ENCODE measurements around the gene HELZ. TPM values are rescaled to one million over a fixed set of nuclear protein-coding genes. Genes with fewer than 3 reads are reported as not detected.

The HELZ gene
- total RNA-seq, 1 experiment from 2014 or later: 49.8 TPM

DNA sequence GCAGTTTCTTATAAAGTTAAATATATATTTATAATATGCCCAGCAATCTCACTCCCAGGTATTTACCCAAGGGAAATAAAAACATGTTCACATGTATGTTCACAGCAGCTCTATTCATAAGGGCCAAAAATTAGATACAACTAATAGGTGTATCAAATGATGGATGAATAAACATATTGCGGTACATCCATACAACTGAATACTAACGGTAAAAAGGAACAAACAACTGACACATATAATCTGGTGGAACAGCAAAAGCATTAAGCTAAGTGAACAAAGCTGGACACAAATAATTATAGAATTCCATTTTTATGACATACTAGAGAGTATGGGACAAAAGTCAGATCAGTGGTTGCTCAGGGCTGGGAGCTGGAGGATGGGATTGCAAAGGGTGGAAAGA is 125.9 kb downstream of the HELZ start:
- H3K9ac ChIP-seq (ENCODE audit: extremely low read depth, insufficient read length, low read length): no peak overlapping the region
- no peaks in the 10 kb centered on the region for H4K20me1 ChIP-seq (ENCODE audit: control insufficient read depth, insufficient read depth, insufficient read length)
- no peak overlapping the region for H2AK5ac ChIP-seq (ENCODE audit: insufficient read length, low read length)
- H3K36me3 Mint-ChIP-seq (ENCODE audit: insufficient read depth in 1 of 3, low read depth in 3 of 3): peaks cover 21 to 47% (median 27%) of the 10 kb centered on the region in 3 experiments
- H3K79me1 ChIP-seq (ENCODE audit: insufficient read depth, low read depth, low read length, poor library complexity, severe bottlenecking): no peaks in the 10 kb centered on the region
- no peak overlapping the region for H3K4ac ChIP-seq (ENCODE audit: low read depth, low read length)
- H4K5ac ChIP-seq (ENCODE audit: insufficient read length, low read depth, low read length): no peak overlapping the region
- H3K79me2 ChIP-seq (ENCODE audit: insufficient read depth, low read length): no peaks in the 10 kb centered on the region
- H3T11ph ChIP-seq (ENCODE audit: low read length): no peak overlapping the region
- no peaks in the 10 kb centered on the region for H3K27me3 Mint-ChIP-seq (ENCODE audit: low read depth)
- H2BK15ac ChIP-seq (ENCODE audit: low read depth, low read length): no peak overlapping the region
- H4K91ac ChIP-seq (ENCODE audit: insufficient read length, low read depth, low read length): no peak overlapping the region
- no peak overlapping the region for H3K18ac ChIP-seq (ENCODE audit: insufficient read length, low read depth, low read length)
- no peaks in the 10 kb centered on the region for H3K4me1 ChIP-seq (ENCODE audit: insufficient read depth, low read length)
- WGBS (ENCODE audit: extremely low coverage, insufficient read length, low lambda C conversion rate): no CpG with 5 or more reads among the region's 2 CpGs
- H3K56ac ChIP-seq (ENCODE audit: insufficient read length, low read depth, low read length): no peak overlapping the region
- no peak overlapping the region for H4K8ac ChIP-seq (replicated peaks; ENCODE audit: insufficient read length, low read depth, low read length)
- no peak overlapping the region for H3K4me2 ChIP-seq (ENCODE audit: insufficient read depth, insufficient read length, low read length)
- no peak overlapping the region for H2BK5ac ChIP-seq (ENCODE audit: insufficient read length, low read length)
- H3K27ac Mint-ChIP-seq: no peak overlapping the region
- no peak for DNase-seq
- H3K9me3 ChIP-seq (ENCODE audit: control insufficient read depth, low read depth, low read length): no peaks in the 10 kb centered on the region
- no peaks in the 10 kb centered on the region for H3K4me1 Mint-ChIP-seq
- H3K4me3 Mint-ChIP-seq: no peak overlapping the region
- TF ChIP-seq, protein P1, sequence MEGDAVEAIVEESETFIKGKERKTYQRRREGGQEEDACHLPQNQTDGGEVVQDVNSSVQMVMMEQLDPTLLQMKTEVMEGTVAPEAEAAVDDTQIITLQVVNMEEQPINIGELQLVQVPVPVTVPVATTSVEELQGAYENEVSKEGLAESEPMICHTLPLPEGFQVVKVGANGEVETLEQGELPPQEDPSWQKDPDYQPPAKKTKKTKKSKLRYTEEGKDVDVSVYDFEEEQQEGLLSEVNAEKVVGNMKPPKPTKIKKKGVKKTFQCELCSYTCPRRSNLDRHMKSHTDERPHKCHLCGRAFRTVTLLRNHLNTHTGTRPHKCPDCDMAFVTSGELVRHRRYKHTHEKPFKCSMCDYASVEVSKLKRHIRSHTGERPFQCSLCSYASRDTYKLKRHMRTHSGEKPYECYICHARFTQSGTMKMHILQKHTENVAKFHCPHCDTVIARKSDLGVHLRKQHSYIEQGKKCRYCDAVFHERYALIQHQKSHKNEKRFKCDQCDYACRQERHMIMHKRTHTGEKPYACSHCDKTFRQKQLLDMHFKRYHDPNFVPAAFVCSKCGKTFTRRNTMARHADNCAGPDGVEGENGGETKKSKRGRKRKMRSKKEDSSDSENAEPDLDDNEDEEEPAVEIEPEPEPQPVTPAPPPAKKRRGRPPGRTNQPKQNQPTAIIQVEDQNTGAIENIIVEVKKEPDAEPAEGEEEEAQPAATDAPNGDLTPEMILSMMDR (conservative IDR thresholded peaks at IDR 0.05): no peak
- no peaks in the 10 kb centered on the region for H3K27me3 ChIP-seq (ENCODE audit: insufficient read depth, low read length)
- H2BK12ac ChIP-seq (ENCODE audit: insufficient read length, low read depth, low read length): no peak overlapping the region
- no peak overlapping the region for H3K27ac ChIP-seq (ENCODE audit: insufficient read length, low read depth, low read length)
- H3K23me2 ChIP-seq (ENCODE audit: insufficient read length, low read depth, low read length, poor library complexity, severe bottlenecking): no peaks in the 10 kb centered on the region
- no peak overlapping the region for H2BK120ac ChIP-seq (ENCODE audit: low read depth, low read length, poor library complexity, severe bottlenecking)
- H2AFZ ChIP-seq (ENCODE audit: low read length): no peak overlapping the region
- no peak overlapping the region for H2BK20ac ChIP-seq (ENCODE audit: low read depth, low read length, poor library complexity, severe bottlenecking)
- H3K14ac ChIP-seq (ENCODE audit: insufficient read depth, low read length): no peak overlapping the region
- peaks cover 0 to 2% of the 10 kb centered on the region in 2 experiments; a peak in 1 of 5 replicates for H3K9me3 Mint-ChIP-seq
- H3K23ac ChIP-seq (ENCODE audit: insufficient read length, low read depth, low read length): no peak overlapping the region

Data from H9 (cell line).